MV-4-11 (cell line): ENCODE results near the gene CD52.

Experiments used
- DNase-seq: peaks from one replicate; lab custom pipeline; 2025; lab: John Stamatoyannopoulos, UW

Gene CD52

GRCh38 chr1:26335774-26336476, 18.2 kb downstream of the CD52 start:
- no peak for DNase-seq

- DNase-seq: no peak
These were observed 18.9 kb downstream of the CD52 start for GRCh38 chr1:26336477-26337205.

GRCh38 chr1:26337206-26337535, 19.4 kb downstream of the CD52 start:
- no peak for DNase-seq

GRCh38 chr1:26337625-26338024, 19.9 kb downstream of the CD52 start:
- no peak for DNase-seq

- no peak for DNase-seq
These were observed 20.9 kb downstream of the CD52 start for GRCh38 chr1:26338670-26339069.

- DNase-seq: no peak
These were observed 22.3 kb downstream of the CD52 start for GRCh38 chr1:26340047-26340481.

- no peak for DNase-seq
These were observed 26.6 kb downstream of the CD52 start for GRCh38 chr1:26344147-26344920.

- no peak for DNase-seq
These were observed 28.0 kb downstream of the CD52 start for GRCh38 chr1:26345718-26346117.

GRCh38 chr1:26346274-26347033, 28.7 kb downstream of the CD52 start:
- DNase-seq: peak; percentile 32

GRCh38 chr1:26349188-26349876, 31.6 kb downstream of the CD52 start:
- no peak for DNase-seq

GRCh38 chr1:26349877-26350244, 32.1 kb downstream of the CD52 start:
- DNase-seq: no peak

GRCh38 chr1:26350343-26350700, 32.6 kb downstream of the CD52 start:
- no peak for DNase-seq

GRCh38 chr1:26350701-26351589, 33.2 kb downstream of the CD52 start:
- no peak for DNase-seq

- DNase-seq: no peak
These were observed 34.0 kb downstream of the CD52 start for GRCh38 chr1:26351590-26352337.

- DNase-seq: no peak
These were observed 34.6 kb downstream of the CD52 start for GRCh38 chr1:26352338-26352679.

- no peak for DNase-seq
These were observed 35.6 kb downstream of the CD52 start for GRCh38 chr1:26353210-26353859.

GRCh38 chr1:26353976-26354820, 36.4 kb downstream of the CD52 start, which contains the start of gene CRYBG2:
Gene CRYBG2 (minus strand): TSS chr1:26354130. CDS start chr1:26346657, 7,473 bp downstream.
- no peak for DNase-seq

- no peak for DNase-seq
These were observed 37.2 kb downstream of the CD52 start for GRCh38 chr1:26354972-26355371.

- no peak for DNase-seq
These were observed 38.3 kb downstream of the CD52 start for GRCh38 chr1:26356106-26356505.
